GM21717 (cell line): Measurements from ENCODE around the gene PLPP4.

Experiments used
- ATAC-seq: cut with Tn5 transposase; IDR thresholded peaks from one replicate; pipeline ENCODE4 v1.9.1; 2021; ENCODE audit warnings: mild to moderate bottlenecking, moderate library complexity; ENCODE audit not compliant: unreplicated experiment

PLPP4 gene

GRCh38 chr10:120572307-120572706 lies 115.3 kb downstream of the PLPP4 start:
- ATAC-seq = no peak

DNA sequence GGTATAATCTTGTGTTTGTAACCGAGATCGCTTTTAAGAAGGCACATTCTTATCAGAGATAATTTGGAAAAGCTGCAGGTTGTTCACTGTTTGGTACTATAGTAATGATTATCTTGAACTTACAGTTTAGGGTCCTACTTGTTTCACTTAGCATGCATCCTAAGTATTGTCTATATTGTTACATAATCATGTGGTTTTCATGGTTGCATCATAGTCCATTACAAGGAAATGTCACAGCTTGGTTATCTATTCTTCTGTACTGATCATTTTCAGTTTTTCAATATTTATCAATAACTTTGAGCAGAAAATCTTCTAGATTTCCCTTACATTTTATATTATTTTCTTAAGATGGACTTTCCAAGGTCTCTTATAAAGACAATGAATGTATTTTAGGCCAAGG lies 116.3 kb downstream of the PLPP4 start:
- no peak for ATAC-seq

- no peak for ATAC-seq
Measured at GRCh38 chr10:120574981-120575380, 118.0 kb downstream of the PLPP4 start.

GRCh38 chr10:120575411-120575810 lies 118.4 kb downstream of the PLPP4 start:
- no peak for ATAC-seq

- no peak for ATAC-seq
Measured at GRCh38 chr10:120578134-120578533, 121.1 kb downstream of the PLPP4 start.

GRCh38 chr10:120578890-120579289 lies 121.9 kb downstream of the PLPP4 start:
- no peak for ATAC-seq

GRCh38 chr10:120580918-120581895 lies 124.2 kb downstream of the PLPP4 start:
- no peak for ATAC-seq

- ATAC-seq = no peak
Measured at GRCh38 chr10:120582753-120583152, 125.7 kb downstream of the PLPP4 start.

GRCh38 chr10:120583424-120584108 lies 126.5 kb downstream of the PLPP4 start:
- no peak for ATAC-seq

GRCh38 chr10:120584786-120585185 lies 127.8 kb downstream of the PLPP4 start:
- no peak for ATAC-seq

GRCh38 chr10:120586471-120586872 lies 129.4 kb downstream of the PLPP4 start:
- ATAC-seq = no peak

DNA sequence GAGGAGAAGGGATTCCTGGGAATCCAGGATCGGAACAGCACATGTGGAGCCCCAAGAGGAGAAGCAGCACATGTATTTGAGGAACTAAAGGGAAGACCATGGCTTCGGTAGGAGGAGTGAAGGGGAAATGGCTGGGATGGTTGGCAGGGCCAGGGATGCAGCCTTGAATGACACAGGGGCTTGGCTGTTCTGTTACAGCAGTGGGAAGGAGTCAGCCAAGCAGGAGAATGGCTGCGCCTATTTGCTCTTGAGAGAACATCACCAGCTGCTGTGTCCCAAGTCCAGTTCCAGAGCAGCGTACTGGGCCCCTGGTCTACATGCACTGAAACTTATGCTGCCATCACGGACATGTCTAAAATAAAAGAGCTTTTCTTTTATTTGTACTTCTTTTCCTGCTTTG lies 130.0 kb downstream of the PLPP4 start:
- no peak for ATAC-seq

DNA sequence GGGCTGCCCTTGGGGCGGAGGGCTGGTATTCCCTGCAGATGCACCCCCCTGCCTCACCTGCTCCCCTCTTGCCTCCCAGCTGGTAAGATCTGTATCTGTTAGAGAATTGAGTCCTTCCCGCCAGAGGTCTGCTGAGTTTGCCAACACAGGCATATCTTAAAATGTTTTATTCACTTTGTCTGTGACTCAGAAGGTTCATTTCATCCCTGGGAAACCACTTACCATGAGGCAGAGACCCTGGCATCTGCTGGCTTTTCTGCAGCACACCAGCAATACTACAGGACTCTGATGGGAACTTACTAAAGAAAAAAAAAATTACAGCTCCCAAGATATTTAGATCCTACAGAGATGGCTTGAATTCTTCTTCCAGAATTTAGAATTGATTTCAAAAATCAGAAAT lies 131.3 kb downstream of the PLPP4 start:
- ATAC-seq = no peak

DNA sequence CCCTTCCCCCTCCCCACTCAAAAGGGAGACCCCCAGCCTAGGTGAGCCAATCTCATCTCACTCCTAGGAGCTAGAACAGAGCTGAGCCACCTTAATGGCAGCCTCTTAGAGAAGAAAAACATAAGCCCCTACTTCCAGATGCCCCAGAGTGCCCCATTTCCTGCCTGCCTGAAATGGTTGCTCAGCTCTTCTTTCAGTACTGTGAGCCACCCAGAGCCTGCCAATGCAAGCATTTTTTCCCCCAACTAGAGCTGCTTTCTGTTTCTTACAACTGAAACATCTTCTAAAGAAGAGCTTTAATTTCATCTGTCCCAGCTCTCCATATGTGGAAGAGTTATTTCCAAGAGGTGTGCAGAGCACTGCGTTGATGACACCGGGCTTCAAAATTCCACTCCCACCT lies 136.7 kb downstream of the PLPP4 start:
- no peak for ATAC-seq

DNA sequence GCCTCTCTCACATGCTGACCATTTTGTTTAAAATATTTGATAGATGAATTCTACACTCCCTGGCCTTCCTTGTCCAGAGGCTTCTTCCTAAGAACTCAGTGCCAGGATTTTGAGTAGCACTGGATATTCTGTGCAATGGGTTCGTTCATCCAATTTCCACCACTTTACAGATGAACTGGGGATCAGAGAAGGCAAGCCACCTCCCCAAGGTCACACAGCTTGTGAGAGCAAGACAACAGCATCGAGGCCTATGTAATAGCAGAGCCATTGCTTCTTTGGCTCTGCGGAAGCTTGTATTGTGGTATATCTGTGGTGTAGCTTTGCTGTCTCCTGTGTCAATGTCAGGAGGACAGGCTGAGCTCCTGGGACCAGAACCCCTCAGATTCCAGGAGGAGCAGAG lies 140.9 kb downstream of the PLPP4 start:
- no peak for ATAC-seq

DNA sequence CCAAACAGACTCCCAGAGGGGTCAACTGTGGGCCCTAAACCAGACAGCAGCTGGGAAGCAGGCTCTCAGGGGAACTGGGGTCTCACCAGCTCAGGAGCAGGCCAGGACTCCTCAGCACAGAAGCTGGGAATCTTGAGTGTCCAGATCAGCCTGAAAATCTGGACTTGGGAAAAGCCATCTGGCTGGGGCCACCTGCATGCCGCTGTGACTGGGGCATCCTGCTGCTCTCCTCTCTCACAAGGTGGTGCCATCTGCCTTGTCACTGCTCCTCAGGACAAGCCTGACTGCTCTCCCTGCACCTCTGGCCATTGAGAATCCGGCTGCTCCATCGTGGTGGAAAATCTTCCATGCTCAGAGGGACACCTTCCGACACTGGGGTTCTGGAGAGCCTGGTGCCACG lies 141.4 kb downstream of the PLPP4 start:
- no peak for ATAC-seq

DNA sequence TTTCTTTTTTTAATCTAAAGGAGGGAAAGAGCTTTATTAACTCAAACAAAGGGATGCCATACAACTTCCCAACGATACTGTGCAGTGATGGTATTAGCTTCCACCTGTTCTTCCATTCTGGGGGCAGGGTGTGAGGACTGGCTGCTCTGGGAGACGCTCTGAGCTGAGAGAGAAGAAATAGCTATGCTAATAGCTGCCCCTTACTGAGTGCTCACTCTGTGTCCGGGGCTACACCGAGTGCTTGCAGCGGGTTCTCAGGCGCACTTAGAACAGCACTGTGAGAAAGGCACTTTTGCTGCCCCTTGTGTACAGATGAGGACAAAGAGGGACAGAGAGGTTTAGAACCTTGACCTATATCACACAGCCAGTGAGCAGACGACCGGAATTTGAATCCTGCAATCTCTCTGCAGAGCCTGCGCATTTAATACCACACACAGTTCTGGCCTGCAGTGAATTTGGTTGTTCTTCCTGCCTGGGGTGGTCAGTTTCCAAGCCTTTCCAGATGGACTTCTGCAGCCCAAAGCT lies 142.2 kb downstream of the PLPP4 start:
- no peak for ATAC-seq

GRCh38 chr10:120600871-120601649 lies 144.0 kb downstream of the PLPP4 start:
- ATAC-seq = no peak

GRCh38 chr10:120601999-120602398 lies 145.0 kb downstream of the PLPP4 start:
- no peak for ATAC-seq

DNA sequence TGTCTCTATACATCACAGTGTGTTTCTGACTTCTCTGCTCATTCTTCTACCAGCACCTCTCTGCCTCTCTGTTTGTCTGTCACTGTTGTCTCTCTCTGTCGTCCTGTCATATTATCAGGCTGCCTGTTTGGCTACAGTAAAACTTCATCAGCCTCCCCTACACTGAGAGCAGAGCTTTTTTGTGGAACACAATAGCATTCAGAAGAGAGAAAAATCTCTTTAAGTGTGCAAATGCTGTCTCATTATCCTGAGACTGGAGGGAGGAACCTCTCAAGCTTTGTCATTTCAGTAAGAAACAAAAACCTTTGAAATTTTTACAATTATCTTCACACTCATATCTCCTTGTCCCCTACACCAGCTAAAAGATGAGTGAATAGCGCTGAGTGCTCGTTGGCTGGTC lies 148.4 kb downstream of the PLPP4 start:
- no peak for ATAC-seq
